GM20431 (cell line): ENCODE measurements around the gene HS3ST4.

ENCODE experiments used
- in situ Hi-C: fragments of 300-500 bp; cut with MseI, MboI; formaldehyde crosslinking; loops from one replicate; pipeline ENCODE4 v1.15.0; 2020; ENCODE audit warnings: low sequenced_read_pairs; ENCODE audit not compliant: unreplicated experiment

HS3ST4 gene

DNA sequence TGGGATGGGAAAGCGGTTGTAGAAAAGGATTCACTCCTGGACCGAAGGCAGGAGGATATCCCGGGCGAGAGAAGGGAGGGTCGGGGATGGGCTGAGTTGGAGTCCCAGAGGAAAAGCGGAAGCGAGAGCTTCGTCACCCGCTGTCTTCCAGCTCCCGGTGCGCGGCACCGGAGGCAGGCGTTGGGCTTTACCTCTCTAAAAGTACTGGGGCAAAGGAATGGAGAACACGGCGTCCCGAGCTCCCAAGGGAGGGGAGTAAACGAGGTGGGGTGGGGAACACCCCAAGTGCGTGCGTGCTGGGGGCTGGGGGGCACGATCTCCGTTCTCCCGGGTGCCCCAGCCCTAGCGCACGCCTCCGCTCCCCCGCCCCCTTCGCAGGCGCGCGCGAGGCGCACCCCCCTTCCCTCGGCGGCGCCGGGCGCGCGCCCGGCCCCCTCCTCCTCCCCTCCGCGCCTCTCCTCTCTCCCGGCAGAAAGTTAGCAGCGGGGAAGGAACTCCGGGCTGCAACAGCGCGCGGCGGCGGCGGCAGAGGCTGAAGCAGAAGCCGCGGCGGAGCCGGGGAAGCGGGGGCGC, at the start of gene HS3ST4:
HS3ST4 (plus strand) TSS at position 441 of the 573 bp plus-strand sequence.
- in situ Hi-C loops, result no loop called here

DNA sequence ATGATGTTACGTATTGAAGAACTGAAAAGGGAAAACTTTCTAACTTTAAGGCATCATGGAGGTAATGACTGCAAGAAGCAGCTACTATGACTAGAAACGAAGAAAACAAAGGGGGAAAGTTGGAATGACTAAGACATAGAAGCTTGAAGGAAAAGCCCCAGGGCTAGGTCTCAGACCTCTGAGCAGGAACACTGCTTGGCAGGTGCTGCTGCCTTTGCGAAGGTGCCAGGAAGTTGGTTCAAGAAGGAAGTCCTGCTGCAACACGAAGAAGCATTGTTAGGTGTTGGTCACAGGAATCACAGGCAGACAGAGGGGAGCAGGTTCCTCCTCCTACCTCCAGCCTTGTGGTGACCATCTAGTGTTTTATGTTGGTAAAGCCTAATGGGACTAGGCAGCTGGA, 48.1 kb upstream of the HS3ST4 start:
- in situ Hi-C loops, result no loop called here

DNA sequence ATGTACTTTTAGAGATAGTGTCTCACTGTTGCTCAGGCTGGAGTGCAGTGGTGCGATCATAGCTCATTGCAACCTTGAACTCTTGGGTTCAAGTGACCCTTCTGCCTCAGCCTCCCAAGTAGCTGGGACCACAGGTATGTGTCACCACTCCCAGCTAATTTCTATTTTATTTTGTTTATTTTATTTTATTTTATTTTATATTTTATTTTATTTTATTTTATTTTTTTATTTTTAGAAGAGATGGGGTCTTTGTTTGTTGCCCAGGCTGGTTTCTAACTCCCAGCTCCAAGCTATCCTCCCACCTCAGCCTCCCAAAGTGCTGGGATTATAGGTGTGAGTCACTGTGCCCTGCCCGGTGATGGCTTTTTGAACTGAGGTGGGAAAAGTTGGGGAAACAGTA, 35.1 kb upstream of the HS3ST4 start:
- in situ Hi-C loops, result no loop called here

DNA sequence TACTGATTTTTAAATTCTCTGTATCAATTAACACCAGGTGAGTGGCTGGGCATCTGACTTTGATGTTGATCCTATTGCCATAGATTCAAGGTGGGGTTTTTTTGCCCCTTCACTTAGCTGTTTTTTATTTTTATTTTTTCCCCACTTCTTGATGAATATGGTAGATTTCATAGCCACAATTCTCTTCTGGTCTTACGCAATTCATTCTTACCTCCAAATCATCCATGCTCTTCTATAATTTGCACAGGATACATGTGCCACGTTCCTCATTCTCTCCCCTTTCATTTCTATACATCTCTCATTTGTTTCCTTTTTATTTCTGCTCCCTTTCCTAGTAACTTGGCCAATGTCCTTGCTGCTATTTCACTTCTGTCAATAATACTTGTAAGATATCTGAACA, 14.9 kb upstream of the HS3ST4 start:
- in situ Hi-C loops, result no loop called here

GRCh38 chr16:25679511-25679910, 12.2 kb upstream of the HS3ST4 start:
- in situ Hi-C loops, result no loop called here

- in situ Hi-C loops, result no loop called here
Measured at GRCh38 chr16:25689137-25689836, 2.5 kb upstream of the HS3ST4 start.

- in situ Hi-C loops, result no loop called here
Measured at GRCh38 chr16:25690552-25691143, 1.1 kb upstream of the HS3ST4 start.

DNA sequence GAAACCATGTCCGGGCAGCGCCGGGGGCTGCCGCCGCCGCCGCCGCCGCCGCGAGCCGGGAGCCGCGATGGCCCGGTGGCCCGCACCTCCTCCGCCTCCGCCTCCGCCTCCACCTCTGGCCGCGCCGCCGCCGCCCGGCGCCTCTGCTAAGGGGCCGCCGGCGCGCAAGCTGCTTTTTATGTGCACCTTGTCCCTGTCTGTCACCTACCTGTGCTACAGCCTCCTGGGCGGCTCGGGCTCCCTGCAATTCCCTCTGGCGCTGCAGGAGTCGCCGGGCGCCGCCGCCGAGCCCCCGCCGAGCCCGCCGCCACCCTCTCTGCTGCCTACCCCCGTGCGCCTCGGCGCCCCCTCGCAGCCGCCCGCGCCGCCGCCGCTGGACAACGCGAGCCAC, 587 bp downstream of the HS3ST4 start:
- in situ Hi-C loops, result no loop called here

- in situ Hi-C loops, result no loop called here
Measured at GRCh38 chr16:25692742-25693508, 1.2 kb downstream of the HS3ST4 start.

GRCh38 chr16:25693631-25694030, 1.9 kb downstream of the HS3ST4 start:
- in situ Hi-C loops, result no loop called here

DNA sequence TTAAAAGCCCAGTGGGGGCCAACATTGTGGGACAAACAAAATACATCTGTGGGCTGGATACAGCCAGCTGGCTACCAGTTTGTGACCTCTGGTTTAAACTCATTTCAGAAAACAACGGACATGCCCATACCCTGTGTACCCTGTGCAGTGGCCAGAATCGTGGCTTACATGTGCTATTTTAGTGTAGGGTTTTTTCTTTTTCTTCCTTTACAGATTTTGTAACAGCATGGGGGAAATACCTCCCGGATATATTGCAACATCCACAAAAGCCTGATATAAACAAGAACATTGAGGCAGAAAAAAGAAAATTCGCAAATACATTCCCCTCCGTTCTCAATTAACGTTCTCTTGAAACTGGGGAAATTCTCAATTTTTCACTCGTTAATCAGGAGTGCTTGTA, 7.3 kb downstream of the HS3ST4 start:
- in situ Hi-C loops, result no loop called here

- in situ Hi-C loops, result no loop called here
Measured at GRCh38 chr16:25700547-25700946, 8.8 kb downstream of the HS3ST4 start.

DNA sequence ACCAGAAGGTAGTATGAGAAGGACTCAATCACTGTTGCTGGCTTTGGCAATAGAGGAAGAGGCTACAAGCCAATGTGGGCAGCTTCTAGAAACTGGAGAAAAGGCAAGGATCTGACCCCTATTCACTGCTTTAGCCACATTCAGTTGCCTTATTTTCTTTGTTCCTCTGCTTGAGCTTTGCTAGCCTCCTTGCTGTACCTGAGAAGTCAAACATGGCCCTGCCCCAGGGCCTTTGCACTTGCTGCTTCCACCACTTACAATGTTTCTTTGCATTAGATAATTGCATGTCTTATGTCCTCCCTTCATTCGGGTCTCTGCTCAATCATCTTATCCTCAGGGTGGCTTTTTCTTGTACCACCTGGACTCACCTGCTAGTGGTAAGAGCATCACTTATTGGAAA, 15.8 kb downstream of the HS3ST4 start:
- in situ Hi-C loops, result no loop called here

DNA sequence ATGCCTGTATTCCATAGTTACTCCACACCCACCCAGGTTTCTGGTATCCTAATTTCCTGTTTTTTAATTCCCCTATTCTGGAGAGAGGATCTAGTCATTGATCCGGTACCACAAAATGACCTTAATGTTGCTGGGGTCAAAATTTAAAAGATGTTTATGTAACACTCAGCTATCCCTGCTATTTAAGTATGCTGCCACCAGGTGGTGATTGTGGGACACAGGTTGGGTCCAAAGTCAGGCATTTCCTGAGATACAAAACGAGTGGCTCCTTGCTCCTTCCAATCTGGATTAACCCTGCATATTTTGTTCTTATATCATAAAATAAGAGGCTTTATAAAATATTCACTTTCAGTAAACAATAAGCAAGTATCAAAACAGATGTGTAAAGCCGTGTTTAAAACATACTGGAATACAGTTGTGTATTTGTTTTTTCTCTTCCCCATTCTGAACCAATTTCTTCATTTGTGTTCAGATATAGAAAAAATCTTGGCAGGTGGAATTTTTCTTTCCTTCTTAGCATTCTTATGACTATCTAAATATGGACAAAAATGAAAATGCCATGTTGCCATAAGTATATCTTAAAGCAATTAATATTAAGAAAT, 16.3 kb downstream of the HS3ST4 start:
- in situ Hi-C loops, result no loop called here

DNA sequence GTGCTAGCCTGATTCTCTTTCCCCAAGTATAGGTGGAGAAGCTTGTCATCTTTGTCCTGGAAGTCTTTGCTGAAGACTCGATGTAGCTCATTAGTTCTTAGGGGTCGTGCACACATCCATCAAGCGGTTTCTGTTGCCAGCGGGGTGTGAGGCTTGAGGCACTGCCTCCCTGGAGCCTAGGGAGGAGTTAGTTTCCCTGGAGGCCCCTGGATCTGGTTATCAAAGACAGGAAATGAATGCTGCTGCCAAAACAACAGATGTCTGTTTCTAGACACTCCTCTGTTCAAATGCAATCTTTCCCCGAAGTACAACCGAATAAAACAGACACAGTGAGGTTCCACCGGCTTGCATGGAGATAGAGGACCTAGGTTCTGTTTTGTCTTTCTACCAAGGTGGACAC, 17.5 kb downstream of the HS3ST4 start:
- in situ Hi-C loops, result no loop called here

- in situ Hi-C loops, result no loop called here
Measured at GRCh38 chr16:25713785-25714570, 22.2 kb downstream of the HS3ST4 start.

- in situ Hi-C loops, result no loop called here
Measured at GRCh38 chr16:25716186-25716585, 24.4 kb downstream of the HS3ST4 start.

DNA sequence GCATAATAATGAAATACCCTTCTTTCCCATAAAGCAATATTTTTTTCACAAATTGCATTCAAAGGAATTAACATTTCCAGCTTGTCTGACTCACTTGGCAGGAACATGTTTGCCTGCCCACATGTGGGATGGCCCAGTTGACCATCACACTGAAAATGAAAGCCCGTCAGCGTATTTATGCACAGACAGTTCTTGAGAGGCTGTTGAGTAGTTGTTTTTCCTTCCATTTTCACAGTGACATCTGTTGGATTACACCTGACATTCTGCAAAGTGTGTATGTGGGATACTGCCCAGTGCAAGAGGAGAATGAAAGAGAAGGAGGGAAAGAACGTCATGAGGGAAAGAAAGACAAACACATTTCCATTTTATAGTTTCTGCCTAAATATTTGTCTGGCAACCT, 29.7 kb downstream of the HS3ST4 start:
- in situ Hi-C loops, result no loop called here

GRCh38 chr16:25726430-25727098, 34.8 kb downstream of the HS3ST4 start:
- in situ Hi-C loops, result no loop called here
